Femur (tissue), 1 donor: ENCODE results near the gene AZIN2.
A peak's percentile ranks its signal among the peaks of the same experiment; 100 is the strongest.

Experiments used
- DNase-seq: peaks from one replicate; pipeline ENCODE4 v3.0.0-alpha.2; 2017

Gene AZIN2

GRCh38 chr1:33157131-33157530, 76.2 kb downstream of the AZIN2 start:
- no peak for DNase-seq

GRCh38 chr1:33158366-33158765, 77.4 kb downstream of the AZIN2 start:
- DNase-seq, result no peak

GRCh38 chr1:33159577-33159976, 78.6 kb downstream of the AZIN2 start:
- DNase-seq, result no peak

- DNase-seq, result peak; percentile 86
These were observed 80.2 kb downstream of the AZIN2 start for GRCh38 chr1:33161061-33161681.

GRCh38 chr1:33162141-33162540, 81.2 kb downstream of the AZIN2 start:
- DNase-seq, result no peak

- DNase-seq, result peak; percentile 46
These were observed 82.9 kb downstream of the AZIN2 start for GRCh38 chr1:33163621-33164519.

GRCh38 chr1:33165209-33165608, 84.3 kb downstream of the AZIN2 start:
- no peak for DNase-seq

GRCh38 chr1:33165809-33166208, 84.9 kb downstream of the AZIN2 start:
- DNase-seq, result no peak

GRCh38 chr1:33167650-33168447, 86.9 kb downstream of the AZIN2 start:
- DNase-seq, result no peak

- no peak for DNase-seq
These were observed 87.8 kb downstream of the AZIN2 start for GRCh38 chr1:33168556-33169289.

- DNase-seq, result no peak
These were observed 88.5 kb downstream of the AZIN2 start for GRCh38 chr1:33169290-33170055.
